IMR-90 (cell line): ENCODE data around the gene RRP8. TPM values are rescaled to one million over a fixed set of nuclear protein-coding genes. Genes with fewer than 3 reads are reported as not detected.

ENCODE experiments used
- ATAC-seq: fragments of 200-7000 bp; cut with Tn5 transposase; 2 replicates; pipeline ENCODE4 v1.9.1; 2020; ENCODE audit warnings: low read depth, mild to moderate bottlenecking, moderate library complexity
- BruUV-seq: library from RNA; stranded (reverse); fragments of 400-500 nt; replicated peaks from 2 replicates; lab custom pipeline; 2021; lab: Mats Ljungman, UMichigan
- CTCF ChIA-PET: fragments of 300-600 bp; formaldehyde crosslinking; extraction: SDS; loops from one replicate; lab custom pipeline; 2021; ENCODE audit warnings: antibody characterized with exemption; lab: Yijun Ruan, JAX
- POLR2A ChIA-PET: fragments of 300-600 bp; sonication (Branson Sonifier 250); formaldehyde crosslinking; loops from one replicate; lab custom pipeline; 2022; ENCODE audit warnings: antibody characterized with exemption; ENCODE audit not compliant: unreplicated experiment; lab: Charles Lee
- DNase-seq: peaks from one replicate; pipeline ENCODE4 v3.0.0; 2013
- H2AFZ ChIP-seq: replicated peaks from 2 replicates; pipeline ENCODE3; 2013; ENCODE audit warnings: low read length, mild to moderate bottlenecking; ENCODE audit not compliant: poor library complexity
- H2AK5ac ChIP-seq: 2 replicates; pipeline ENCODE4 v1.6.1; 2013; ENCODE audit warnings: low read depth, low read length, inconsistent platforms
- H2AK9ac ChIP-seq: replicated peaks from 2 replicates; pipeline ENCODE3; 2013; ENCODE audit warnings: mild to moderate bottlenecking, low read depth, low read length, moderate library complexity; ENCODE audit not compliant: poor library complexity
- H2BK120ac ChIP-seq: 2 replicates; pipeline ENCODE4 v1.6.1; 2013; ENCODE audit warnings: low read depth, low read length, inconsistent platforms
- H2BK15ac ChIP-seq: 3 replicates; pipeline ENCODE4 v1.6.1; 2013; ENCODE audit warnings: low read depth, low read length, inconsistent platforms
- H2BK20ac ChIP-seq: 2 replicates; pipeline ENCODE4 v1.6.1; 2013; ENCODE audit warnings: low read depth, mild to moderate bottlenecking, inconsistent platforms, low read length, moderate library complexity
- H2BK5ac ChIP-seq: 2 replicates; pipeline ENCODE4 v1.6.1; 2013; ENCODE audit warnings: mild to moderate bottlenecking, low read depth, low read length, inconsistent platforms; ENCODE audit not compliant: poor library complexity, severe bottlenecking
- H3K14ac ChIP-seq: replicated peaks from 2 replicates; pipeline ENCODE4 v1.6.1; 2013; ENCODE audit warnings: low read depth, low read length, inconsistent platforms
- H3K18ac ChIP-seq: 2 replicates; pipeline ENCODE4 v1.6.1; 2013; ENCODE audit warnings: low read depth, low read length, control low read depth
- H3K23ac ChIP-seq: 2 replicates; pipeline ENCODE4 v1.6.1; 2013; ENCODE audit warnings: low read depth, low read length, inconsistent platforms
- H3K27ac ChIP-seq: 2 replicates; pipeline ENCODE4 v1.5.1; 2013; ENCODE audit warnings: mild to moderate bottlenecking, control low read depth, low read length; ENCODE audit not compliant: insufficient read depth
- H3K27me3 ChIP-seq: 2 replicates; pipeline ENCODE4 v1.6.1; 2013; ENCODE audit warnings: low read length; ENCODE audit not compliant: control insufficient read depth, insufficient read depth
- H3K36me3 ChIP-seq: 2 replicates; pipeline ENCODE4 v1.6.1; 2013; ENCODE audit warnings: low read length, mixed read lengths; ENCODE audit not compliant: control insufficient read depth, insufficient read depth
- H3K4ac ChIP-seq: 2 replicates; pipeline ENCODE4 v1.6.1; 2013; ENCODE audit warnings: low read depth, low read length, inconsistent platforms
- H3K4me1 ChIP-seq: 2 replicates; pipeline ENCODE4 v1.6.1; 2013; ENCODE audit warnings: low read length, mixed read lengths; ENCODE audit not compliant: control insufficient read depth, insufficient read depth
- H3K4me2 ChIP-seq: 2 replicates; pipeline ENCODE4 v1.6.1; 2013; ENCODE audit warnings: low read depth, mild to moderate bottlenecking, control low read depth, low read length, moderate library complexity
- H3K4me3 ChIP-seq: 2 replicates; pipeline ENCODE4 v1.5.1; 2013; ENCODE audit warnings: low read depth, mild to moderate bottlenecking, control low read depth, low read length, moderate library complexity; ENCODE audit not compliant: insufficient read depth
- H3K56ac ChIP-seq: 2 replicates; pipeline ENCODE4 v1.6.1; 2013; ENCODE audit warnings: low read length, inconsistent platforms; ENCODE audit not compliant: insufficient read depth; ENCODE audit errors: extremely low read depth
- H3K79me1 ChIP-seq, 2 experiments: 2 replicates each; pipeline ENCODE4 v1.6.1; 2013; ENCODE audit warnings: low read length in 2 of 2, inconsistent platforms in 1 of 2, low read depth in 1 of 2
- H3K9ac ChIP-seq: 2 replicates; pipeline ENCODE4 v1.6.1; 2013; ENCODE audit warnings: low read depth, low read length, control low read depth
- H3K9me1 ChIP-seq: 2 replicates; pipeline ENCODE4 v1.6.1; 2013; ENCODE audit warnings: low read length, inconsistent platforms; ENCODE audit not compliant: insufficient read depth
- H3K9me3 ChIP-seq: 2 replicates; pipeline ENCODE4 v1.6.1; 2013; ENCODE audit warnings: low read length; ENCODE audit not compliant: control insufficient read depth, insufficient read depth
- H4K20me1 ChIP-seq: 2 replicates; pipeline ENCODE4 v1.6.1; 2013; ENCODE audit warnings: low read length, inconsistent platforms; ENCODE audit not compliant: insufficient read depth
- H4K5ac ChIP-seq: 2 replicates; pipeline ENCODE4 v1.6.1; 2013; ENCODE audit warnings: mild to moderate bottlenecking, low read depth, low read length, control low read depth
- H4K8ac ChIP-seq, 2 experiments: 2 replicates each; pipeline ENCODE4 v1.6.1; 2013; ENCODE audit warnings: low read depth in 2 of 2, low read length in 2 of 2, control low read depth in 1 of 2, inconsistent platforms in 1 of 2
- H4K91ac ChIP-seq: 2 replicates; pipeline ENCODE4 v1.6.1; 2013; ENCODE audit warnings: low read depth, low read length, inconsistent platforms; ENCODE audit not compliant: insufficient read depth
- BHLHE40 ChIP-seq: fragments of 150-350 bp; IDR thresholded peaks from 2 replicates; pipeline ENCODE4 v1.6.1; 2016; ENCODE audit warnings: mild to moderate bottlenecking, low read depth, low read length
- MAFK ChIP-seq: IDR thresholded peaks from 2 replicates; pipeline ENCODE4 v1.6.1; 2012; ENCODE audit warnings: low read depth, low read length, improper control_type of control experiment
- MAZ ChIP-seq: IDR thresholded peaks from 2 replicates; pipeline ENCODE4 v1.6.1; 2012; ENCODE audit warnings: low read depth, mild to moderate bottlenecking, low read length, improper control_type of control experiment, moderate library complexity, borderline replicate concordance
- NFE2L2 ChIP-seq: fragments of 150-350 bp; IDR thresholded peaks from 2 replicates; pipeline ENCODE4 v1.6.1; 2016; ENCODE audit warnings: low read depth, mild to moderate bottlenecking, low read length
- WGBS, 2 experiments: methylation state at CpG; one replicate each; pipeline versions ENCODE4 v1.1.5 to v1.1.7; 2013; ENCODE audit warnings: missing lambda C conversion rate in 2 of 2; ENCODE audit not compliant: insufficient read length in 1 of 2; ENCODE audit errors: extremely low coverage in 2 of 2; 5-methylcytosine and 5-hydroxymethylcytosine counted together
- dilution Hi-C: fragments of 300-500 bp; cut with HindIII; formaldehyde crosslinking; loops from one replicate; pipeline ENCODE4 v1.14.3; 2018; ENCODE audit warnings: low sequenced_read_pairs; ENCODE audit not compliant: unreplicated experiment
- in situ Hi-C: fragments of 300-500 bp; cut with MboI; formaldehyde crosslinking; loops from 3 replicates; pipeline ENCODE4 v1.14.3; 2019; ENCODE audit warnings: low sequenced_read_pairs, inconsistent platforms, mixed read lengths
- intact Hi-C: fragments of 100-400 bp; cut with micrococcal nuclease; formaldehyde crosslinking; loops from 2 replicates; pipeline ENCODE4 v1.10.0; 2022
- polyA plus RNA-seq, 3 experiments: library from polyadenylated mRNA; depleted of rRNA; stranded (reverse); fragments of >200 nt; gene quantifications; 2 replicates each; pipeline ENCODE4 v1.2.3, GENCODE V29; 2012; ENCODE audit warnings: low replicate concordance in 1 of 3
- total RNA-seq: library from RNA; depleted of rRNA; stranded (reverse); fragments of >200 nt; gene quantifications from 2 replicates; pipeline ENCODE4 v1.2.3, GENCODE V29; 2012

RRP8 gene
- total and polyA plus RNA-seq, 2 of the 4 experiments (the other 2 are of a cell fraction): 10.8 to 11.5 TPM

GRCh38 chr11:6620636-6621035, 17.2 kb upstream of the RRP8 start:
- Histone ChIP-seq H2AFZ (no peak overlapping the region), H3K14ac (no peak overlapping the region), H3K4me3 (no peak overlapping the region), H4K20me1 (peaks cover 9% of the 10 kb centered on the region; the same call in 1 of the 2 replicates), H2BK15ac (no peak overlapping the region), H3K9ac (no peak overlapping the region), H2BK5ac (no peak overlapping the region), H3K56ac (no peak overlapping the region), H4K8ac (no peak overlapping the region), H3K23ac (no peak overlapping the region), H3K18ac (no peak overlapping the region), H3K4me2 (no peak overlapping the region), H3K79me1 (peaks cover 9 to 33% of the 10 kb centered on the region in 2 experiments), H4K91ac (no peak overlapping the region), H3K27me3 (no peaks in the 10 kb centered on the region), H3K9me1 (peaks cover 15% of the 10 kb centered on the region), H3K36me3 (peaks cover 30% of the 10 kb centered on the region), H2BK20ac (no peak overlapping the region), H3K9me3 (no peaks in the 10 kb centered on the region), H2AK9ac (no peak overlapping the region), H3K27ac (no peak overlapping the region), H2BK120ac (no peak overlapping the region), H3K4ac (no peak overlapping the region), H4K5ac (no peak overlapping the region), H3K4me1 (peaks cover 7% of the 10 kb centered on the region), H2AK5ac (no peak overlapping the region)
- no TSS peak for BruUV-seq
- ChIA-PET POLR2A (interaction anchor here (1.0 kb wide), 1 partner anchor 9 kb away, joined by 4 read pairs; the partner anchor contains the start of gene TAF10), CTCF (interaction anchor here (0.7 to 0.8 kb wide), 2 partner anchors 11 to 15 kb away, joined by 3 read pairs; no protein-coding TSS in a partner anchor)
- no peak for TF ChIP-seq BHLHE40
- no peak for TF ChIP-seq MAFK
- no peak for TF ChIP-seq NFE2L2
- no peak for TF ChIP-seq MAZ
- DNase-seq (no peak), ATAC-seq (no peak)
- dilution Hi-C loops: no loop called here
- intact Hi-C loops: no loop called here
- WGBS, 2 experiments: 88% methylated on average over 1 of the region's 1 CpG; no CpG with 5 or more reads in 1 of the 2 experiments
- in situ Hi-C loops: no loop called here
